HG03439 (cell line): ENCODE data around the gene FUT3.

Source experiments
- ATAC-seq: cut with Tn5 transposase; IDR thresholded peaks from one replicate; pipeline ENCODE4 v1.9.1; 2021; ENCODE audit warnings: mild to moderate bottlenecking, moderate library complexity; ENCODE audit not compliant: unreplicated experiment

Gene FUT3

GRCh38 chr19:5803752-5804515 lies 47.3 kb downstream of the FUT3 start:
- ATAC-seq, result no peak

- ATAC-seq, result no peak
These were observed 47.9 kb downstream of the FUT3 start for GRCh38 chr19:5803441-5803751.

- no peak for ATAC-seq
These were observed 49.2 kb downstream of the FUT3 start for GRCh38 chr19:5801796-5802619.

- ATAC-seq, result no peak
These were observed 50.6 kb downstream of the FUT3 start for GRCh38 chr19:5800361-5801270.

- no peak for ATAC-seq
These were observed 51.7 kb downstream of the FUT3 start for GRCh38 chr19:5799247-5800241.

GRCh38 chr19:5798244-5798643 lies 53.0 kb downstream of the FUT3 start:
- no peak for ATAC-seq

GRCh38 chr19:5795382-5795919 lies 55.8 kb downstream of the FUT3 start:
- ATAC-seq, result no peak

- ATAC-seq, result no peak
These were observed 58.1 kb downstream of the FUT3 start for GRCh38 chr19:5793188-5793587.
